Activated T-cell treated with anti-CD3 and anti-CD28 coated beads for 24 hours (primary cell): Measurements from ENCODE around the gene KCNJ18.
"Not testable (repeated sequence)": the region's sequence is repeated elsewhere in the genome, so short reads cannot be mapped to it uniquely, and the experiment has no call there.

Experiments used
- DNase-seq: peaks from one replicate; pipeline ENCODE4 v3.0.0-alpha.2; 2020; ENCODE audit warnings: low read depth

Gene KCNJ18

GRCh38 chr17:21685061-21685795 is 7.1 kb upstream of the KCNJ18 start:
- not testable (repeated sequence) for DNase-seq

- no peak for DNase-seq
Measured at GRCh38 chr17:21686165-21687015, 5.9 kb upstream of the KCNJ18 start.

- no peak for DNase-seq
Measured at GRCh38 chr17:21687136-21687953, 5.0 kb upstream of the KCNJ18 start.

DNA sequence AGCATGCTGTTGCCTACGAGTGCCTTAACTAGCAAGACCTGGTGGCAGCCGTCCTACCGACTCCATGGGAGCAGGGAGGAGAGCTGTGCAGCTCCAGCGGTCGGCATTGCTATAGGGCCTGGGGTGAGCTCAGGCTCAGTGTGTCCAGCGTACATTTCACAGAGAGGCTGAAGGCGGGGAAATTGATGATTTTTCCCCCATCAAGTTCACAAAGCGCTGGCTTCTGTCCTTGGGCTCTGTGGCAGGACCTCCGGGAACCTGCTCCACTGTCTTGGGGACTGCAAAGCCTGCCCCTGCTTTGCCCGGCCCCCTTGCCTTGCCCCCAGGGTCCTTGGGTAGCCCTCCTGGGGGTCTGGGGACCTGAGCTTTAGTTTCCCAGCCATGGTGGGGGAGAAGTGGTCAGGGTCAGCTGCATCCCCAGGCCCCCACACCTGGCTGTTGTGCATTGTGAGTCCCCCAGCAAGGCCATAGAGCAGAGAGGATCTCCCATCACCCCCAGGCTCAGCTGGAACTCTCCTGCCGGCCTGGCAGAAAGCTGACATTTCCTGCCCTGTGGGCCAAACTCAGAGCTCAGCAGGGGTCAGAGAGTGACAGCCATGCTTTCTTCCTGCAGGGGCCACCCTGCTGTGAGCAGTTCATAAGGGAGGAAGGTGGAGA is 3.9 kb upstream of the KCNJ18 start:
- no peak for DNase-seq

DNA sequence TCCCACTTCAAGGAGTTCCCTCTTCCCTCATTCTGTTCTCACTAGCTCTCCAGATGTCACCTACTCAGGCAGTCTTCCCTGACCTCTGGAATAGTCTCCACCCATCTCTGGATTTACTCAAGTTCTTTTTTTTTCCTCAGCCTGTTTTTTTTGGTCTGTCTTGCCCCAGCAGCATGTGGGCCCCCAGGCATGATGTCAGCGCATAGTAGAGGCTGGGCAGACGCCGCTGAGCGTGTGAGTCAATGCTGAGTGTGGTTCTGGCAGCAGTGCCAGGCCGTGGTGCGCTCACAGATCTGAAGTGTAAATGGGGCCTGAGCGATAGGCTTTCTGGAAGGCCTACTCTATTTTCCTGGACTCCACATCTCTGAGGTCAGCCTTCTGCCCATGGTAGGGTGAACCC is 2.7 kb upstream of the KCNJ18 start:
- no peak for DNase-seq

GRCh38 chr17:21690811-21691210 is 1.5 kb upstream of the KCNJ18 start:
- not testable (repeated sequence) for DNase-seq

GRCh38 chr17:21691481-21691880 is 842 bp upstream of the KCNJ18 start:
- not testable (repeated sequence) for DNase-seq

GRCh38 chr17:21692704-21693065 is 362 bp downstream of the KCNJ18 start:
- not testable (repeated sequence) for DNase-seq

DNA sequence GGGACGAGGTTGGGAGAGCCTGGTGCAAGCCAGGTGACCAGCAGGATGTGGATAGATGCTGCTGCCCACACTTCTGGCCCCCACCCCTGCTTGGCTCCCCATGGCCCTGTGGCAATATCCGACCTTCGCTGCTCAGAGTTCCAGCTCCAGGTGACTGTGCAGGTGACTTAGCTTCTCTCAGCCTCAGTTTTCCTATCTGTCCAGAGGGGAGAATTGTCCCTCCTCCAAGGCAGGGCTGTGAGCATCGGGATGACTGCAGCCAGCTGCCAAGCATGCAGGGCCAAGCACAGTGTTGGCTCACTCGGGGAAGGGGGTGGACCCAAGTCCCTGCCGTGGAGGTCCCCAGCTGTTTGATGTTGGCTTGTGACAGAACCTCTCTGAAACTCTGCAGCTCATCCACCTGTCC is 1.1 kb downstream of the KCNJ18 start:
- not testable (repeated sequence) for DNase-seq

- not testable (repeated sequence) for DNase-seq
Measured at GRCh38 chr17:21693937-21694336, 1.6 kb downstream of the KCNJ18 start.

- not testable (repeated sequence) for DNase-seq
Measured at GRCh38 chr17:21696227-21696626, 3.9 kb downstream of the KCNJ18 start.

DNA sequence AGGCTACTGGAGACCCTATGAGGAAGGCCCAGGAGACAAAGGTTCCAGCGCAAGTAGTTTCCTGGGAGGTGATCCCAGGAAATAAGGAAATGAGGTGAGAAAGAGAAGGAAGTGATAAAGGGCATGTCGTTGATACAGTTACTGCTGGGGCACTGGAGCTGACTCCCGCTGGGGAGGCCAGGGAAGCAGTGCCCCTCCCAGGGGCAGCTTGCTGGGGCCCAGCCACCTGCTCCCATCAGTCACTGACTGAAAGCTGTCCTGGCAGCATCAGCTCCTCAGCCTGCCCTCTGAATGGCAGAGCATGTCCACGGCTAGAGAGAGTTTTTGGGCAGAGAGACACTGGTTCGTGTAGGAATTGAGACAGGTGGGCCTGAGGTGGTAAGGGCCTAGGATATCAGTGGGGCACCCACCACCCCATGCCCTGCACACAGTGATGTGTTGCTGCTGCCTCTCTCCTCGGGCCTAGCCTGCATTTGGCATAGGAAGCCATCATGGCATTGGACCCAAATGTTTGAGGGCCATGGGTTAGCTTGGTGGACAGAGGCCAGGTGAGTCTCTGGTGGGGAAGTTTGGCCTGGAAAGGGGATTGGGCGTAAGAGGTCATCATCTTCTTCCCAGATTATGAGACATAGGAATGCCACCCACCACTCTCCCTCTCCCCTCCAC is 4.7 kb downstream of the KCNJ18 start:
- DNase-seq: not testable (repeated sequence)

DNA sequence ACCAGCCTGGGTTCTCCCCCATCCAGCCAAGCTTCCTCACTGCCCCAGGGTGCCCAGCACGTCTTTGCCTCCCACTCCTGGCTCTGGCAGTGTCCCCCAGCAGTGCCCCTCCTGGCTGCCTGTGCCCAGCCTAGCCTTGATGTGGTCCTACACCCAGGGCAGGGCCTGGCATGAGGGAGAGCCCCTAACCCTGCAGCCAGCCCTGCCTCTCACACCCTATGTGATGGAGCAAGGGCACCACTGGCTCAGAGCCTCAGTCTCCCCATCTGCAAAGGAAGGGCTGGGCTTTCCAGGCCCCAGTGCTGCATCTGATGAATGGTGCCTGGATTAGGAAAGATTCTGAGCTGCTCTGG is 5.2 kb downstream of the KCNJ18 start:
- DNase-seq: not testable (repeated sequence)

DNA sequence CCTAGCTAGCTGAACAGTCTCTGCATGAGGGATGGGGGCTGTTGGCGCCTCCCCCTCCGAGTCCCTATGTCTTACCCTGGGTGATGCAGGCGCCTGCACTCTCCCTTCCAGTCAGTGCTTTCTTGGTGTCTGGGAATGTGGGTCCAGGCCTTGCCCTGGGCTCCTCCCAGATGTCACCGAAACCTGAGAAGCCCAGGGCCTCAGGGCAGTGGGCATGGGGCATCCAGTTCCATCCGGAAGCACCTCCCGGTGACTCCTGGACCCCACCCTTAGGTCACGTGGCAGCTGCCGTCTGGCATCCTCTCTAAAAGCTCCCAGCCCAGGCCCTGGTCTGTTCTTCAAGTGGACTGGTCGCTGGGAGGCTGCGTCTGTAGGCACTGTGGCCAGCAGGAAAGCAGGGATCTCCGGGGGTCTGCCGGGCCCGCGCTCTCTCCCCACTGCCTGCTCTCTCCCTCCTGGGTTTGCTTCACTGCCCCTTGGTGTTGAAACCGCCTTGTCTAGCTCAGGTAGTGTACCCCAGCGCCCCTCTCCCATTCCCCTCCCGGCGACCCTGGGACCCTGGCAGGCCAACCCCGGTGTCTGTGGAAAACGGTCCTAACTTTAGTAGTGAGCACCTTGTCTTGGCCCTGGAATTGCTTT is 6.2 kb downstream of the KCNJ18 start:
- not testable (repeated sequence) for DNase-seq

- DNase-seq: not testable (repeated sequence)
Measured at GRCh38 chr17:21699124-21699523, 6.8 kb downstream of the KCNJ18 start.

DNA sequence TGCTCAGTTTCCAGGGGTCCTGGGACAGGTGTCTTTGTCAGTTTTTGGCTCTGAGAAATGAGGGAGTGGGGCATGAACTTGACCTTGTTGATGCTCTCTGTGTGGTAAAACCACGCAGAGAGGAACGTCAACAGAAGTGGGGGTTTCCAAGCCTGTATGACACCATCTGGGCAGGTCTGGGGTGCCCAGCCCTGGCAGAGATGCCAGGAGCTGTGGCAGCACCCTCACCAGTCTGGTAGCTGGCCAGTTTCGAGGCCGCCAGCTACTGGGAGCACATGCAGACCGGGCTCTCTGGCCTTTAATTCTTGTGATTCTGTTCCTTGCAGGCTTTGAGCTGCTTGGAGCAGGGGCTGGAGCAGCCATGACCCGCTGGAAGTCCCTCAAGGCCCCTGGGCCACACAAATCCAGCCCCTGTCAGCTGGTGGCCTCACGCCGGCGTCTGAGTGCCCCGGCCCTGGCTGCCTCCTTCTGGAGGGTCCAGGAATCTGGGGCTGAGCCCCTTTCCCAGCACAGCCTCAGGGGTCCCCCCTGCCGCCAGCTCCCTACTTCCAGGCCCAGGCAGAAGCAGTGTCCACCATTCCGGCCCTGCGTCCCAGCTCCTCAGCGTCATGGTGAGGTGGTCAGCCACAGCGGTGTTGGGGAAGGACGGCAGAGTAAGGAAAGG is 7.4 kb downstream of the KCNJ18 start:
- DNase-seq: not testable (repeated sequence)

GRCh38 chr17:21701090-21701489 is 8.8 kb downstream of the KCNJ18 start:
- DNase-seq: not testable (repeated sequence)

GRCh38 chr17:21702029-21702428 is 9.7 kb downstream of the KCNJ18 start:
- not testable (repeated sequence) for DNase-seq

- DNase-seq: not testable (repeated sequence)
Measured at GRCh38 chr17:21702521-21702920, 10.2 kb downstream of the KCNJ18 start.

- not testable (repeated sequence) for DNase-seq
Measured at GRCh38 chr17:21702940-21703640, 10.8 kb downstream of the KCNJ18 start.
